HG03139 (cell line): ENCODE results near the gene VRK2.
A peak's percentile ranks its signal among the peaks of the same experiment; 100 is the strongest.

Experiments used
- ATAC-seq: cut with Tn5 transposase; IDR thresholded peaks from one replicate; pipeline ENCODE4 v1.9.1; 2021; ENCODE audit not compliant: unreplicated experiment

VRK2 gene

GRCh38 chr2:58046585-58047372 is at the start of gene VRK2:
Gene VRK2, plus strand, starts transcription at chr2:58046806. Its CDS starts 2,026 bp downstream, at chr2:58048832.
- peak; percentile 83 for ATAC-seq

GRCh38 chr2:58006256-58006951 is 40.2 kb upstream of the VRK2 start:
- ATAC-seq = no peak

- ATAC-seq = no peak
These were observed 39.7 kb upstream of the VRK2 start for GRCh38 chr2:58006952-58007284.

- ATAC-seq = no peak
These were observed 36.0 kb upstream of the VRK2 start for GRCh38 chr2:58010599-58010998.

- peak; percentile 38 for ATAC-seq
These were observed 27.4 kb upstream of the VRK2 start for GRCh38 chr2:58019229-58019628.

GRCh38 chr2:58025150-58025933 is 21.3 kb upstream of the VRK2 start:
- no peak for ATAC-seq

- no peak for ATAC-seq
These were observed 19.6 kb upstream of the VRK2 start for GRCh38 chr2:58027029-58027428.

- ATAC-seq = no peak
These were observed 15.8 kb upstream of the VRK2 start for GRCh38 chr2:58030771-58031170.

- peak; percentile 73 for ATAC-seq
These were observed 14.4 kb upstream of the VRK2 start for GRCh38 chr2:58032016-58032763.

- ATAC-seq = no peak
These were observed 13.9 kb upstream of the VRK2 start for GRCh38 chr2:58032764-58033080.

- ATAC-seq = no peak
These were observed 13.1 kb upstream of the VRK2 start for GRCh38 chr2:58033530-58033929.

GRCh38 chr2:58035352-58035751 is 11.3 kb upstream of the VRK2 start:
- peak; percentile 59 for ATAC-seq

- peak; percentile 51 for ATAC-seq
These were observed 7.4 kb upstream of the VRK2 start for GRCh38 chr2:58039170-58039611.

- no peak for ATAC-seq
These were observed 4.1 kb upstream of the VRK2 start for GRCh38 chr2:58042486-58042970.

GRCh38 chr2:58044145-58044544 is 2.5 kb upstream of the VRK2 start:
- ATAC-seq = no peak

- no peak for ATAC-seq
These were observed 849 bp upstream of the VRK2 start for GRCh38 chr2:58045580-58046334.

- no peak for ATAC-seq
These were observed 346 bp upstream of the VRK2 start for GRCh38 chr2:58046335-58046584.

- peak; percentile 30 for ATAC-seq
These were observed 848 bp downstream of the VRK2 start for GRCh38 chr2:58047373-58047935.

- ATAC-seq = no peak
These were observed 1.4 kb downstream of the VRK2 start for GRCh38 chr2:58047961-58048360.

GRCh38 chr2:58051445-58051844 is 4.8 kb downstream of the VRK2 start:
- ATAC-seq = no peak
